ENCODE measurements around the gene ADGRA3. TPM values are rescaled to one million over a fixed set of nuclear protein-coding genes. Genes with fewer than 3 reads are reported as not detected.

ADGRA3 gene
- total RNA-seq, 6 donors from 2014 or later: 9.2 to 32.7 (median 17.2) TPM

GRCh38 chr4:22510750-22511149 lies 5.1 kb downstream of the ADGRA3 start:
- Histone ChIP-seq H3K4me1 (peaks cover 0 to 20% (median 2%) of the 10 kb centered on the region in 4 donors), H3K4me3 (no peak overlapping the region), H3K36me3 (no peaks in the 10 kb centered on the region), H3K27me3 (no peaks in the 10 kb centered on the region), H3K9me3 (no peaks in the 10 kb centered on the region), H3K27ac (no peak overlapping the region)
- TF ChIP-seq EP300 (IDR thresholded peaks at IDR 0.05): no peak
- no peak for TF ChIP-seq POLR2A (IDR thresholded peaks at IDR 0.05)
- no peak for TF ChIP-seq CTCF (IDR thresholded peaks at IDR 0.05)
- no peak for TF ChIP-seq POLR2AphosphoS5 (IDR thresholded peaks at IDR 0.05)
- no peak for ATAC-seq (ENCODE audit: low FRiP score in 2 of 2)
- 50 to 74% methylated on average over 1 of the region's 1 CpG for WGBS, 2 donors
- no peak for DNase-seq

- ATAC-seq (ENCODE audit: low FRiP score in 2 of 2) (no peak), DNase-seq (no peak)
- WGBS, 2 donors: 61 to 81% methylated on average over 3 of the region's 3 CpGs
- TF ChIP-seq EP300 (IDR thresholded peaks at IDR 0.05) (no peak), POLR2AphosphoS5 (IDR thresholded peaks at IDR 0.05) (no peak), POLR2A (IDR thresholded peaks at IDR 0.05) (no peak), CTCF (IDR thresholded peaks at IDR 0.05) (no peak)
- H3K27ac ChIP-seq: no peak overlapping the region
- no peak overlapping the region for H3K4me3 ChIP-seq
- no peaks in the 10 kb centered on the region for H3K36me3 ChIP-seq
- peaks cover 0 to 11% (median 2%) of the 10 kb centered on the region in 4 donors for H3K4me1 ChIP-seq
- H3K27me3 ChIP-seq: no peaks in the 10 kb centered on the region
- H3K9me3 ChIP-seq: no peaks in the 10 kb centered on the region
Observed at GRCh38 chr4:22508376-22508775, 7.5 kb downstream of the ADGRA3 start.

- no peak overlapping the region for H3K4me3 ChIP-seq
- H3K36me3 ChIP-seq: no peaks in the 10 kb centered on the region
- no peak for DNase-seq
- H3K4me1 ChIP-seq: peaks cover 5 to 22% (median 13%) of the 10 kb centered on the region in 4 donors
- no peak for TF ChIP-seq CTCF (IDR thresholded peaks at IDR 0.05)
- no peak for TF ChIP-seq POLR2A (IDR thresholded peaks at IDR 0.05)
- no peak for TF ChIP-seq EP300 (IDR thresholded peaks at IDR 0.05)
- TF ChIP-seq POLR2AphosphoS5 (IDR thresholded peaks at IDR 0.05): no peak
- no peaks in the 10 kb centered on the region for H3K27me3 ChIP-seq
- H3K27ac ChIP-seq: no peak overlapping the region
- H3K9me3 ChIP-seq: no peaks in the 10 kb centered on the region
- 94 to 97% methylated on average over 4 of the region's 4 CpGs for WGBS, 2 donors
- ATAC-seq (ENCODE audit: low FRiP score in 2 of 2): no peak
Observed at GRCh38 chr4:22504922-22505321, 10.9 kb downstream of the ADGRA3 start.

- whole genome bisulfite sequencing, 2 donors: 82% methylated on average over 5 of the region's 5 CpGs
- H3K9me3 ChIP-seq: no peaks in the 10 kb centered on the region
- no peak overlapping the region for H3K27ac ChIP-seq
- ATAC-seq (ENCODE audit: low FRiP score in 2 of 2) (no peak), DNase-seq (no peak)
- no peak for TF ChIP-seq EP300 (IDR thresholded peaks at IDR 0.05)
- TF ChIP-seq CTCF (IDR thresholded peaks at IDR 0.05): no peak
- no peak for TF ChIP-seq POLR2A (IDR thresholded peaks at IDR 0.05)
- TF ChIP-seq POLR2AphosphoS5 (IDR thresholded peaks at IDR 0.05): no peak
- no peaks in the 10 kb centered on the region for H3K36me3 ChIP-seq
- H3K4me1 ChIP-seq: peaks cover 5 to 27% (median 13%) of the 10 kb centered on the region in 4 donors
- H3K4me3 ChIP-seq: no peak overlapping the region
- no peaks in the 10 kb centered on the region for H3K27me3 ChIP-seq
Observed at GRCh38 chr4:22504447-22504846, 11.4 kb downstream of the ADGRA3 start.

Data from upper lobe of left lung (tissue), 6 donors.